ENCODE data around the gene NEK7. TPM values are rescaled to one million over a fixed set of nuclear protein-coding genes. Genes with fewer than 3 reads are reported as not detected.

Gene NEK7
- polyA plus RNA-seq, 1 donor from 2014 or later: 3.3 TPM

DNA sequence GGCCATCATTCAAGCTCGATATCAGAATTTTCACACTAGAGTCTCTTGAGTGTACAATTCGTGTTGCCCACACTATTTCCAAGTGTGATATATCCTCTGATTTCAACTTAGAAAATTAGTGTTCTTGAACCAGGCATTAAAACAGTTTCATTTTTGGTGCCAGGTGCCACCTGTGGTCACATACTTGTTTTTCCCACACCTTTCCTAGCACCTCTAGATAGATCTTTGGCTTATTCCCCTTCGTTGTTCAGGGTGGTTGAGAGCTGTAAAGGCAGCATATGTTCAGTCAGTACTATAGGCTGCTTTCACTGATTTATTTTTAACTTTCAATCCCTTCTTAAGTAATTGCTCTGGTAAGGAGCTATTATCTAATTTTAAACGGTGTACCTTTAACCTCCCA is 131.1 kb downstream of the NEK7 start:
- Histone ChIP-seq H3K36me3 (ENCODE audit: insufficient read depth, low read length) (no peaks in the 10 kb centered on the region), H3K9ac (ENCODE audit: low read length) (no peak overlapping the region), H4K20me1 (ENCODE audit: insufficient read depth) (no peaks in the 10 kb centered on the region), H3K9me2 (ENCODE audit: insufficient read depth, low read length) (no peaks in the 10 kb centered on the region), H3K9me3 (ENCODE audit: low read length) (no peaks in the 10 kb centered on the region), H2AFZ (ENCODE audit: low read depth, low read length) (no peak overlapping the region), H3K4me3 (ENCODE audit: low read length) (no peak overlapping the region), H3K79me2 (replicated peaks; ENCODE audit: insufficient read depth, low read length) (no peaks in the 10 kb centered on the region), H3K27ac (ENCODE audit: low read length) (no peak overlapping the region), H3K27me3 (ENCODE audit: insufficient read depth, low read depth, low read length) (no peaks in the 10 kb centered on the region), H3K4me2 (ENCODE audit: low read length) (no peak overlapping the region), H3F3A (ENCODE audit: insufficient read depth, low read length, poor library complexity, severe bottlenecking) (no peaks in the 10 kb centered on the region)
- TF ChIP-seq TAF1 (IDR thresholded peaks at IDR 0.05; ENCODE audit: low read depth) (no peak), EP300 (conservative IDR thresholded peaks at IDR 0.05; ENCODE audit: poor library complexity, severe bottlenecking) (no peak), EZH2 (IDR thresholded peaks at IDR 0.05; ENCODE audit: borderline replicate concordance, insufficient read depth, low read length, poor library complexity, severe bottlenecking) (no peak), MXI1 (conservative IDR thresholded peaks at IDR 0.05; ENCODE audit: poor library complexity, severe bottlenecking) (no peak), POLR2AphosphoS5 (IDR thresholded peaks at IDR 0.05) (no peak), RAD21 (conservative IDR thresholded peaks at IDR 0.05) (no peak), SMC3 (conservative IDR thresholded peaks at IDR 0.05; ENCODE audit: poor library complexity) (no peak)
- TF ChIP-seq, protein P1, sequence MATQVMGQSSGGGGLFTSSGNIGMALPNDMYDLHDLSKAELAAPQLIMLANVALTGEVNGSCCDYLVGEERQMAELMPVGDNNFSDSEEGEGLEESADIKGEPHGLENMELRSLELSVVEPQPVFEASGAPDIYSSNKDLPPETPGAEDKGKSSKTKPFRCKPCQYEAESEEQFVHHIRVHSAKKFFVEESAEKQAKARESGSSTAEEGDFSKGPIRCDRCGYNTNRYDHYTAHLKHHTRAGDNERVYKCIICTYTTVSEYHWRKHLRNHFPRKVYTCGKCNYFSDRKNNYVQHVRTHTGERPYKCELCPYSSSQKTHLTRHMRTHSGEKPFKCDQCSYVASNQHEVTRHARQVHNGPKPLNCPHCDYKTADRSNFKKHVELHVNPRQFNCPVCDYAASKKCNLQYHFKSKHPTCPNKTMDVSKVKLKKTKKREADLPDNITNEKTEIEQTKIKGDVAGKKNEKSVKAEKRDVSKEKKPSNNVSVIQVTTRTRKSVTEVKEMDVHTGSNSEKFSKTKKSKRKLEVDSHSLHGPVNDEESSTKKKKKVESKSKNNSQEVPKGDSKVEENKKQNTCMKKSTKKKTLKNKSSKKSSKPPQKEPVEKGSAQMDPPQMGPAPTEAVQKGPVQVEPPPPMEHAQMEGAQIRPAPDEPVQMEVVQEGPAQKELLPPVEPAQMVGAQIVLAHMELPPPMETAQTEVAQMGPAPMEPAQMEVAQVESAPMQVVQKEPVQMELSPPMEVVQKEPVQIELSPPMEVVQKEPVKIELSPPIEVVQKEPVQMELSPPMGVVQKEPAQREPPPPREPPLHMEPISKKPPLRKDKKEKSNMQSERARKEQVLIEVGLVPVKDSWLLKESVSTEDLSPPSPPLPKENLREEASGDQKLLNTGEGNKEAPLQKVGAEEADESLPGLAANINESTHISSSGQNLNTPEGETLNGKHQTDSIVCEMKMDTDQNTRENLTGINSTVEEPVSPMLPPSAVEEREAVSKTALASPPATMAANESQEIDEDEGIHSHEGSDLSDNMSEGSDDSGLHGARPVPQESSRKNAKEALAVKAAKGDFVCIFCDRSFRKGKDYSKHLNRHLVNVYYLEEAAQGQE (IDR thresholded peaks at IDR 0.05; ENCODE audit: borderline replicate concordance): no peak
- TF ChIP-seq, protein P2, sequence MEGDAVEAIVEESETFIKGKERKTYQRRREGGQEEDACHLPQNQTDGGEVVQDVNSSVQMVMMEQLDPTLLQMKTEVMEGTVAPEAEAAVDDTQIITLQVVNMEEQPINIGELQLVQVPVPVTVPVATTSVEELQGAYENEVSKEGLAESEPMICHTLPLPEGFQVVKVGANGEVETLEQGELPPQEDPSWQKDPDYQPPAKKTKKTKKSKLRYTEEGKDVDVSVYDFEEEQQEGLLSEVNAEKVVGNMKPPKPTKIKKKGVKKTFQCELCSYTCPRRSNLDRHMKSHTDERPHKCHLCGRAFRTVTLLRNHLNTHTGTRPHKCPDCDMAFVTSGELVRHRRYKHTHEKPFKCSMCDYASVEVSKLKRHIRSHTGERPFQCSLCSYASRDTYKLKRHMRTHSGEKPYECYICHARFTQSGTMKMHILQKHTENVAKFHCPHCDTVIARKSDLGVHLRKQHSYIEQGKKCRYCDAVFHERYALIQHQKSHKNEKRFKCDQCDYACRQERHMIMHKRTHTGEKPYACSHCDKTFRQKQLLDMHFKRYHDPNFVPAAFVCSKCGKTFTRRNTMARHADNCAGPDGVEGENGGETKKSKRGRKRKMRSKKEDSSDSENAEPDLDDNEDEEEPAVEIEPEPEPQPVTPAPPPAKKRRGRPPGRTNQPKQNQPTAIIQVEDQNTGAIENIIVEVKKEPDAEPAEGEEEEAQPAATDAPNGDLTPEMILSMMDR (IDR thresholded peaks at IDR 0.05; ENCODE audit: poor library complexity, severe bottlenecking): no peak

DNA sequence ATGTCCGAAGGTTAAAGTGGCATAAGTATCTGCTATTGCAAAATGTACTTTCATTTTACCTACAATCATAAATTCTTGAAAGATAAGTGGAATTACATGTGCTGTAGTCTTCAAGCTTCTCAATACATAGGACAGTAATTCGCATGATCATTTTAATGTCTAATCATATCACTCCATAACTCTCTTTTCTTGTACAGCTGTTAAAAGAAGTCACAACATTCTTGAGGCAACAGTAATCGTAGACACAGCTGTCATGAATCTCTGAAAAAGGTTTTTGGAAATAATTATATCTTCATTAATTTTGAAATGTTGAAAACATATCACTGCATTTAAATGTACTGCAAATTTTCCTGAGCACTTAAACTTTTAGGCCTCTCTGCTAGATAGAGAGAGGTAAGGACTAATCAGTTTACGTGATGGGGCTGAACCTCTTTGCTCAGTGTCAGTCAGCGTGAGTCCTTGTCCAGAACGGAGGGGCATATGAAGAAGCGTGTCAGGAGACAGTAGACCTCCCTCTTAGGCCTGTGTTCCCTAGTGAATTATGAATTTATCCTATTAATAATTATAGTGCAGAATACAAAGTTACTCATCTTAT is 133.4 kb downstream of the NEK7 start:
- no peak overlapping the region for H2AFZ ChIP-seq (ENCODE audit: low read depth, low read length)
- no peaks in the 10 kb centered on the region for H3F3A ChIP-seq (ENCODE audit: insufficient read depth, low read length, poor library complexity, severe bottlenecking)
- no peaks in the 10 kb centered on the region for H3K79me2 ChIP-seq (replicated peaks; ENCODE audit: insufficient read depth, low read length)
- H3K27ac ChIP-seq (ENCODE audit: low read length): no peak overlapping the region
- H3K9me3 ChIP-seq (ENCODE audit: low read length): no peaks in the 10 kb centered on the region
- H3K9ac ChIP-seq (ENCODE audit: low read length): no peak overlapping the region
- H3K36me3 ChIP-seq (ENCODE audit: insufficient read depth, low read length): no peaks in the 10 kb centered on the region
- no peaks in the 10 kb centered on the region for H3K27me3 ChIP-seq (ENCODE audit: insufficient read depth, low read depth, low read length)
- H3K4me2 ChIP-seq (ENCODE audit: low read length): no peak overlapping the region
- H4K20me1 ChIP-seq (ENCODE audit: insufficient read depth): no peaks in the 10 kb centered on the region
- TF ChIP-seq EP300 (conservative IDR thresholded peaks at IDR 0.05; ENCODE audit: poor library complexity, severe bottlenecking): peak; percentile 81
- peak; percentile 62 for TF ChIP-seq POLR2AphosphoS5 (IDR thresholded peaks at IDR 0.05)
- TF ChIP-seq SMC3 (conservative IDR thresholded peaks at IDR 0.05; ENCODE audit: poor library complexity): no peak
- TF ChIP-seq EZH2 (IDR thresholded peaks at IDR 0.05; ENCODE audit: borderline replicate concordance, insufficient read depth, low read length, poor library complexity, severe bottlenecking): no peak
- no peak for TF ChIP-seq MXI1 (conservative IDR thresholded peaks at IDR 0.05; ENCODE audit: poor library complexity, severe bottlenecking)
- TF ChIP-seq, protein P2 (IDR thresholded peaks at IDR 0.05; ENCODE audit: poor library complexity, severe bottlenecking): no peak
- TF ChIP-seq RAD21 (conservative IDR thresholded peaks at IDR 0.05): no peak
- no peaks in the 10 kb centered on the region for H3K9me2 ChIP-seq (ENCODE audit: insufficient read depth, low read length)
- H3K4me3 ChIP-seq (ENCODE audit: low read length): no peak overlapping the region

Measured in neural cell (in vitro differentiated cells).